Activated CD4-positive, alpha-beta T cell treated with anti-CD3 and anti-CD28 coated beads, Interleukin-2, amount 50 U/mL, for 4 hours (primary cell): Measurements from ENCODE around the gene HOMEZ.

ENCODE experiments used
- DNase-seq, 2 experiments: peaks; one replicate each; pipeline ENCODE4 v3.0.0-alpha.2; 2020

The HOMEZ gene

DNA sequence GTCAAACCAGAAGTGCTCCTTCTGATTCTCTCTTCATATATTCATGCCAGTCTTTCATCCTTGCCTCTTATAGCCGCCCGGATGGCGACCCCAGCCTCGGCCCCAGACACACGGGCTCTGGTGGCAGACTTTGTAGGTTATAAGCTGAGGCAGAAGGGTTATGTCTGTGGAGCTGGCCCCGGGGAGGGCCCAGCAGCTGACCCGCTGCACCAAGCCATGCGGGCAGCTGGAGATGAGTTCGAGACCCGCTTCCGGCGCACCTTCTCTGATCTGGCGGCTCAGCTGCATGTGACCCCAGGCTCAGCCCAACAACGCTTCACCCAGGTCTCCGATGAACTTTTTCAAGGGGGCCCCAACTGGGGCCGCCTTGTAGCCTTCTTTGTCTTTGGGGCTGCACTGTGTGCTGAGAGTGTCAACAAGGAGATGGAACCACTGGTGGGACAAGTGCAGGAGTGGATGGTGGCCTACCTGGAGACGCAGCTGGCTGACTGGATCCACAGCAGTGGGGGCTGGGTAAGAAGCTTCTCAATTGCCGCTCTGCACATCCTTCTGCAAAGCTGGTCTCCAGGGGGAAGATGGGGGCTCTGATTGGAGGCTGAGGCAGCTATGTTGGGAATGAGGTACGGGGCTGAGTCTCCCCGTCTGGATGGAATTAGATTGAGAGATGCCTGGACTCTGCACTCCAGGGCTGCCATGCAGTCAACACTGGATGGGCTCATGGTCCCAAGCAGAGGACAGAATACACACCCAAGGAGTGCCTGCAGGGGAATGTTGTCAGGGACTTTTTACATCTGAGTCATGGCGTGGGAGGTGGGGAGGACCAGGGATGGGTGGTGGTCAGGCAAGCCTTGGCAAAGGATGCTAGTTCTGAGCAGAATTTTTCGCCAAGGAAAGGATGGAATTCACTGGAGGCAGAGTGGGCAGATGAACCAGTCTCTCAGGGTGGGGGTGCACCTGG, 22.0 kb upstream of the HOMEZ start:
- no peak for DNase-seq

DNA sequence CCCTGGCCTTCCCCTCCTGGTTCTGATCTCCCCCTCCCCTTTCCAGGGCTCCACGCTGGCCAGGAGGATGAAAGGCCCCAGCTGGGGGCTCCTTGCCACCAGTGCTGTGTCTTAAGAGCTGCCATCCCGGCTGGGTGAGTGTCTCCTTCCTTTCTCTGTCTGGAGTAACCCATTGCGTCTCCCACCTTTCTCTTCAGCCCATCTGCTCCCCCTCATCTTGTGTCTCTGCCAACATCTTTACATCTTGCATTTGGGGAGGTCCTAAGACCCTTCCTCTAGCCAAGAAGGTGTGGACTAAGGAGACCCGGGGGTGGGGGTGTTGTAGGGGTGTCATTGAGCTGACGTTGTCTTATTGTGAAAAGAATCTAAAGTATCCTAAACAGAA, 21.2 kb upstream of the HOMEZ start:
- DNase-seq: no peak

DNA sequence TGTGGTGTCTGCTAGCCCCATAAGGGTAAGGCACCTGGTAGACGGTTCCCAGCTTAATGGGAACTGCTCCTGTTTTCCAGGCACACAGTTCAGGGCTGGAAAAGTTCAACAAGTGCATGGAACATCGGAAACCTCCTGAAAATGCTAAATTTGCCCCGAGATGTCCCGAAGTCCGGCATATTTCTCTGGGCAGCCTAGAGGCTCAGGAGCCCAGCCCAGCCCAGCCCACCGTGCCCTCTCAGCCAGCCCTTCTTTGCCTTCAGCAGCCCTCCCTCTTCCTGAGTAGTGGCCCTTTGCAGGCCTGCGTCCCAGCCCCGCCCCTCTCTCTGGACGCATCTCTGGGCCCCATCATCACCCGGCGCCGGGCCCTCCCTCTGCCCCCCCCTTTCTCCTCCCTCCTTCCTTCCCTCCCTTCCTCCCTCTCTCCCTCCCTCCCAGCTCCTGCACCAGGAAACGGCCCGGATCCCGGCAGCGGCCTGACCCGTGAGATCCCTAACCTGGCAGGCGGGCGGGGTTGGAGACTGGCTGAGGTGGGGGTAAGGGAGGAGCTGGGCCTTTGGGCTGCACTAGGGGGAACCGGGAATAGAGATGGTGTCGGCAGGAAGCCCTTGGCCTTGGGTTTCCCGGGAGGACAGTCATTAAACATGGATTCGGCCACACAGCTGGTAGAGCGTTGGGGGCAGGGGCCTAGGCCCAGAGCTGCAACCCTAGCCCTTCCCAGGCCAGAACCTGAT, 20.6 kb upstream of the HOMEZ start, which contains the start of gene BCL2L2:
Gene BCL2L2, plus strand, starts transcription at position 422 of the 734 bp plus-strand sequence. CDS start 935 bp downstream, outside the sequence.
- no peak for DNase-seq

DNA sequence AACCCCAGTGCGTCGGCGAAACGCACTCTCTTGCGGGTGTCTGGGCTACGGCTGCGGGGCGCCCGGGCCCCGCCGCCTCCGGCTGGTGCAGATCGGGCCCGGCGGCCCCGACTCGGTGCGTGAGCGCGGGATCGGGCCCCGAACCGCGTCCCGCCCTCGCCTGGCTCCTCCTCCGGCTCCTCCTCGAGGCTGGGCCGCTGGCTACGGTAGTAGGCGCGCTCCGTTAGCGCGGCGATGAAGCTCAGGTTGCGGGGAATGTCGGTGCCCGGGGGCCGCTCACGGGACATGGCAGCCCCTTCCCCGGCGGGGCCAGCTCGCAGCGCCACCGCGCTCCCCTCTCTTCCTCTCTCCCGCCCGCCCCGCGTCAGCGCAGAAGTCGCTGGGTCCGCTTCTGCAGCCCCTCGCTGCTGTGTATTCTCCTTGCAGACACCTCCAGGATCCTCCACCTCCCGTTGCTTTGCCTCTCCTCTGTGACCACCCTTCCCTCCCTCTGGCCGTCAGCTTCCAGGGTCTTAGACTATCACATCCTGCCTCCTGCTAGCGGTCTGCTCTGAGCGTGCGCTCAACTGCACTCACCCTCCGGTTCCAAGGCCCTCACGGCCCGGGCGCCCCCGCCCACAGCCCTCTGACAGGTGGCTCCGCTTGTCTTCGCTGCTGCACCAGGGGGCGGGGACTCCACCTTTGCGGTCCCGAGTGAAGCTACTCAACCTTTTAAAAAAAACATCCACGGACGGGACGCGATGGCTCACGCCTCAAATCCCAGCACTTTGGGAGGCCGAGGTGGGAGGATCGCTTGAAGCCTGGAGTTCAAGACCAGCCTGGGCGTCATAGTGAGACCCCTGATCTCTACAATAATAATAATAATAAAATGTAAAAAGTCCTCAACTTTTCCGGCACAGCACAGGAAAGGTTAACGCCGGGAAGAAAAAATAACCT, 16.6 kb upstream of the HOMEZ start, which contains the start of gene PPP1R3E:
Gene PPP1R3E, minus strand, starts transcription at position 570 of the 936 bp plus-strand sequence. Its CDS starts 283 bp downstream, at position 287.
- DNase-seq: peak; percentile 86 to 87

DNA sequence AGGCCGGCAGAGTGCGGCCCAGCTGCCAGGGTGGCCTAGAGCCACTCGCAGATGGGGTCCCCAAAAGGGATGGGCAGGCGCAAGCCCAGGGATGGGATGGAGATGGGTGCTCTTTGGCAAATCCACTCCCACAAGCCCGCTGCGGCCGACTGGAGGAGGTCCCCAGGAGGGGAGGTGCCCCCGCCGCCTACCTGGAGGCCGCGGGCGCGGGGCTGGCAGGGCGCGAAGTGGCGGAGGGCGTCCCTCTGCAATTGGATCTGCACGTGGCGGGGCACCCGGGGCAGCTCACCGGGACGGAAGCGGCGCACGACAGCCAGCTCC, 16.0 kb upstream of the HOMEZ start:
- peak in 1 of 2 experiments; percentile 47 for DNase-seq

DNA sequence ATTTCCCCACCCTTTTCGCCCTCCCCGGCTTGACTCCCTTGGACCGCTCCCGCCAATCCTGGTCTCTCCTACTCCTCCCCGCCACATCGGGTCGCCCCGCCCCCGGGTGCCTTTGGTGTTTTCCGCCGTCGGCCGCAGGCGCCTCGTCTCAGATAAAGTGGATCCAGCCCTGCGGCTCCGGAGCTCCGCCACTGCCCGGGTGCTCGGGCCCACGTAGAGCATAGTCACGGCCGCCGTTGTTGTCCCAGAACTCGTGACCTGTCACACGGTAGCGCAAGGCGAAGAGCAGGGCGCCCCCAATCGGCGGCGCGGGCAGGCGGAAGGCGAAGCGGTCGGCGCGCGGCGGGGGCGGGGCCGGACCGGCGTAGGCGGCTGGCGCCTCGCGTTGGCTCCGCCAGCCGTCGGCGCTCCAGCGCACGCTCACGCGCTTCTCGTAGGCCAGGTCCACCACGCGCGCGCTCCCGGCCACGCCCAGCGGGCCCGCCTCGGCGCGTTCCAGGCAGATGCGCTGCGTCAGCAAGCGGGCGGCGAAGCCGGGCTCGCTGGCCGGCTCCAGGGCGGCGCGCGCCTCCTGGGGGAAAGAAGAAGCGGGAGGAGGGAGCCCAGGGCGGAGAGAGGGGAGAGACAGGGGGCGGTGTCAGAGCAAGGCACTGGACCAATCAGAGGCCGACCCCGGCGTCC, 15.5 kb upstream of the HOMEZ start:
- DNase-seq: peak; percentile 92 to 94

DNA sequence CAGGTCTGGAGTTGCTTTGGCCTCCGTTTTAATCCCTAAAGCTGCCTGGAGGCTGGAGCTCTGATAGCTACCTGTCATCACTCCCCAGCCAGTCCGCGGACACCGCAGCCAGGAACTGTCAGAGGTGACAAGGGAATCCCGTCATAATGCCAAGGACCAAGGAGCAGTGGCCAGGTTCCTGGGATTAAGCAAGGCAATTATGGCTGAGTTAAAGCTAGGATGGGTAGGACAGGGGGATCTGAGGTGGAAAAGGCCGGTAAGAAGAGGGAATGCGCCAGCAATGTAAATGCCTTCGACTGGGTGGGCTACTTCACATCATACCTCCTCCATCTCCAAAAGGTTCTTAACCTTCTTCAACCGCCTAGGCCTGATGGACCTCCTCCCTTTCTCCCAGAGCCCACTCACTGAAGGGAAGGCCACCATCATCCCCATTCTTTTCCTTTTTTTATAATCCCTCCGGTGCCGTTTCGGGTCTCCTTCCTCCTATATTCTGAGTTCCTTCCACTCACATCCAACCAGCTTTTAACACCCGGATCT, 14.8 kb upstream of the HOMEZ start:
- no peak for DNase-seq

DNA sequence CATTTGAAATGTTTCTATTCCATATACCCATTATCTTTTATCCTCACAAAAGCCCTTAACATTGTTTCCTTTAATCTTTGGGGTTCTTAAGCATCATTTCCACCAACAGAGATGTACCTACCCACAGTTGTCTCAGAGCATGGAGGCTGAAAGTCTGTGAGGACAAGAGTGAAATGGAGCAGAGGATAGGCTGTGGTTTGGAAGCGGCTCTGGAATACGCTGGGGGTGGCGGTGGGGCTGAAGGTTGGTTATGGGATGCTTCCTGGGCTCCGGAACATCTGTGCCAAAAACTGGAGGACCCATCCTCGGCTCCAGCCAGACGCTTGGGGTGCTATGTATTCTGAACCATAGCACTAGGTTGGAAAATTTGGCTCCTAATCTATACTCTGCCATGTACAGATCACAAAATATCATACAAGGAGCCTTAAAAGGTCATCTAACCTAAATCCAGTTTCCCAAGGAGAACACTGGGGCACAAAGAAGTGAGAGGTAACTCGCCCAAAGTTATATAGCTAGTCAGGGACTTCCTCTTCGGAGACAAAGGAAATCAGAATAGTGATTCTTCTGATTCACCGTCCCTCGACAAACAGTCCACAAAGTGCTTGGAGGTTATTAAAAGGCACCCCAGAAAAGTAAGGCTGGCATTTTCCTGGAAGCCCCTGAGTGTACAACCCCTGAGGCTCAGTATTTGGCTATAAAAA, 14.2 kb upstream of the HOMEZ start:
- no peak for DNase-seq

DNA sequence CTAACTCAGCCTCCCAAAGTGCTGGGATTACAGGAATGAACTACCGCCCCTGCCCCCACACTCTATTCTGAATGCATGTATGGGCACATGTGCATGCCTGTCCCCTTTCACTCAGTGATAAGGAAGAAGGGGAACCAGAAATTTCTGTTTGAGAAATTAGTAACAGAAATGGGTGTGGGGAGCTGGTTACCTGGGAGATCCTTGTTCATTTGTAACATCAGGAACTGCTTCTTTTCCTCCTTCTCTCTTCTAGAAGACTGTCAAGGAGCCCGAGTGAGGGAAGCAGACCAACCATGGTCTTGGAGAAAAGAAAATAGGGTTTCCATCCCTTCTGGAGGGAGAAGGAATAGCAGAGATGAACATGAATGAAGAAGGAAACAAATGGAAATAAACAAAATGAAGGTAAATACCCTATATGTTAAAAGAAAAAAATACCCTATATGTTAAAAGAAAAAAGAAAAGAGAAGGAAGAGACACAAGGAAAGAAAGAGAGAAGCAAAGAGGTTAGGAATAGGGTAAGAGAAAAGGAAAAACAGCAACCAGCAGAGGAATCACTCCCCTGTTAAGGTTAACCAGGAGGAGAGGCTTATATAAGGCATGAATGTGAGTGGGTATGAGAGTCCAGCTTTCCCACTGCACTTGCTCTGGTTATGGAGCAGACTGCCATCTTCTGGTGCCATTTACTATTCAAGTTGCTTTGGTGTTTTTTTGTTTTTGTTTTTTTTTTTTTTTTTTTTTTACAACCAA, 13.5 kb upstream of the HOMEZ start:
- no peak for DNase-seq

DNA sequence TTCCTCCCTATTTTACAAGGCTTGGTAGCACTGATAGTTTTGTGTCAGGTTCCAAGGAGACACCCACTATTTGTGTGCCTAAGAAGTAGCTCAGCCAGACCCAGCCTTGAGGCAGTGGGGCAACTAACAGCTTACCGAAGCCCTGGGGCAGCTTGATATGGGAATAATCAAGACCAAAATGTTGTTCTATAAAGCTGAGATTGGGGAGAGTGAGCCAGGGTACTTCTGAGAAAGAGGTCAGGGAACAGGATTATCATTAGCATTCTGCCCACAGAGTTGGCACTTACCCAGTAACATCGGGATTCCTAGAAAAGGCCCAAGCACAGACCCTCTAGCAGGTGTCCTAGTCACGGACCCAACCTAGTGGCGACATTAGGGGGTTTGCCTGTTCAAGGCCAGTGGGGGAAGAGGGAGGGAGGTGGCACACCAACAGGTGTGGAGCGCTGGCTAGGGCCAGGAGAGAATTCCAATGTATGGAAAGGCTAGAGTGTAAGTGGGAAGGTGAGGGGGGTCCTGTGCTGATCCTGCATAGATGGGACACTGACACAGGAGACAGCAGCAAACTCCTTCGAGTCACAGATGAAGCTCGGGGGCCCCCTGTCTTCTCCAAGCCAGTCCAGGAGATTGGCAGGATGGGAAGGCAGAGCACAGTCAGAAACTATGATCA, 11.8 kb upstream of the HOMEZ start:
- DNase-seq: no peak

DNA sequence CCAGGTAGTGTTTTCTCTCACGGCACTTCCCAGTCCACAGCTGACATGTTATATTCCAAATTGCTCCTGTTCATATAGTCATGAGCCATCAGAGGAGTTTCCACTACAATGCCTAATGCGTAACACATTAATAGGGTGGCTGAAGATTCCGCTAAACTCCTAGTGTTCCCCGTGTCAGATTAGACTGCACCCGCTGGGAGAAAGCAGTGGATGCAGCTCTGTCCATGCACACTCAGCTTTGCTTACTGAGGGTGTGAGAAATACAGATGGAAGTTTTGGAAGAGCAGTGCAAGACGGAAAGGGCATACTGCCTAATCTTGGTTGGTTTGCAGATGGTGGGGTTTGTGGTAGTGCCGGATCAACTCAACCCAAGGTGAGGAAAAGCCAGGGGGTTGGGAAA, 11.2 kb upstream of the HOMEZ start:
- no peak for DNase-seq

DNA sequence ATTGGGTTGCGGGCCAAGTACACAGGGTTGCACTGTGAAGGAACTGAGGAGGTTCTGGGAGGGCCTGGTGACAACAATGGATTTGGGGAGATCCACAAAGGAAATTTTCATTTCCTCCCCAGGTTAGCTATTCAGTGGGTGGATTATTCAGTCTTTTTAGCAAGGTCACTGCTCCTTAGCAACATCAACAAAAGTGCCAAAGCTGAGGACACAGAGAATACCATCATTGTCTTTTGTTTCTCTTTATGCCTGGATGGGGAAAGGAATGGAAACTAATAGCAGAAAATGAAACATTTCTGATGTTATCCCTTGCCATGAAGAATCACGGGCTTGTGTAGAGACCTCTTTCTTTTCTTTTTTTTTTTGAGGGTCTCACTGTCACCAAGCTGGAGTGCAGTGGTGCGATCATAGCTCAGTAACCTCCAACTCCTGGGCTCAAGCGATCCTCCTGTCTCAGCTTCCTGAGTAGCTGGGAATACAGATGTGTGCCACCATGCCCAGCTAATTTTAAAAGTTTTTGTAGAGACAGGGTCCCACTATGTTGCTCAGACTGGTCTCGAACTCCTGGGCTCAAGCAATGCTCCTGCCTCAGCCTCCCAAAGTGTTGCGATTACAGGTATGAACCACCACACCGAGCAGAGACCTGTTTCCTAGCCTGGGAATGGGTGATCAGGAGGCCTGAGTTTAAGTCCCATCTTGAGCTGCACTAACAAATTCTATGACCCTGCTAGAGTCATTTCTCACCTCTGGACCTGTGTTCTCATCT, 10.3 kb upstream of the HOMEZ start:
- no peak for DNase-seq

DNA sequence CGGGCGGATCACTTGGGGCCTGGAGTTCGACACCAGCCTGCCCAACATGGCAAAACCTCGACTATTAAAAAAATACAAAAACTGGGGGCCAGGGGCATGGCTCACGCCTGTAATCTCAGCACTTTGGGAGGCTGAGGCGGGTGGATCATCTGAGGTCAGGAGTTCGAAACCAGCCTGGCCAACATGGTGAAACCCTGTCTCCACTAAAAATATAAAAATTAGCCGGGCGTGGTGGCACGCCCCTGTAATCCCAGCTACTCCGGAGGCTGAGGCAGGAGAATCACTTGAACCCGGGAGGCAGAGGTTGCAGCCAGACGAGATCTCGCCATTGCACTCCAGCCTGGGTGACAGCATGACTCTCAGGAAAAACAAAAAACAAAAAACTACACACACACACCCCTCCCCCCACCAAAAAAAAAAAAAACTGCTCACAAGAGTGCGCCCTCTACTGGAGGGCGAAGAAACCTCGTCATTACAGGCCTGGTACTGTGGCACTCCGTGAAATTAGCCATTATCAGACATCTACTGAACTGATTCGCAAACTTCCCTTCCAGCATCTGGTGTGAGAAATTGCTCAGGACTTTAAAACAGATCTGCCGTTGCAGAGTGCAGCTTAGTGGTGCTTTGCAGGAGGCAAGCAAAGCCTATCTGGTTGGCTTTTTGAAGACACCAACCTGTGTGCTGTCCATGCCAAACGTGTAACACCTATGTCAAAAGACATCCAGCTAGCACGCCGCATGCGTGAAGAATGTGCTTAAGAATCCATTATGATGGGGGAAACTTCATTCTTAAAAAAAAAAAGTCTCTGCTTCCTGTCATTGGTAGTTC, 9.0 kb upstream of the HOMEZ start:
- peak; percentile 40 to 45 for DNase-seq

DNA sequence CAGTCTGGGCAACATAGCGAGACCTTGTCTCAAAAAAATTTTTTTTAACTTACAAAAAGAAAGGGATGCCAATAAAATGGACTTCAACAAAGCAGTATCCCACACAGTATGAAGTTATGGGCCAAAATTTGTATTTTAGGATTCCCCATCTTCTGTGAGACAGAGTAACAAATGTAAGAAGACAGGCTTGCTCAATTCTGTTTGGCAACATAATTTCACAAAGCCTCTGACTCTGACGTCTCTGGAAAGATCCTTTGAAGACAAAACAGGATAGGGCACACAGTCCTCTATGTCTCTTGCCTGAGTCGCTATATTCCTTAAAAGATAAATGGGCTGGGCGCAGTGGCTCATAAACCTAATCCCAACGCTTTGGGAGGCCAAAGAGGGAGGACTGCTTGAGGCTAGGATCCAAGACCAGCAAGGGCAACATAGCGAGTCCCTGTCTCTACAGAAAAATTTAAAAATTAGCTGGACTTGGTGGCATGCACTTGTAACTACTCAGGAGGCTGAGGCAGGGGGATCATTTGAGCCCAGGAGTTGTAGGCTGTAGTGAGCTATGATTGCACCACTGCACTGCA, 1.1 kb upstream of the HOMEZ start:
- DNase-seq: no peak

DNA sequence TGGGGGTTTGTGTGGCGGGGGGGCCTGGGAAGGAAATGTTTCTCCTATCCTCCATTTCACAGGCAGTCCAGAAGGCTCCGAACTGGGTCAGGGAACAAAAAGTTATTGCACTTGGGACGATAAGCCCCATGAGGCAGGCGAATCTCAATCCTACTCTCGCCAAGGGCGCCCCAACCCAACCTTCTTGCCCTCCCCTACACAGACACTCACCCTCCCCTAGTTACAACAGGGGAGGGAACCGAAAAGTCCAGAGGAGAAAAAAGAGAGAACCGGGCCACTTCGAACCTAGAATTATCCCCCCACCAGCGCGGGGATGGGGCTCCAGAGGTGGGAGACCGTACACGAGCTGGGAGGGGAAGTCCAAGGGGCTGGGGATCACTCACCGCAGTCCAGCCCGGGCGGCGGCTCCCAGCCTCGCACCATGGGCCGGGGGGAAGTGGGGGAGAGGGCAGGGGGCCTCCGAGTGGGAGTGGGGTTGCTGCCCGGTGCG, 357 bp downstream of the HOMEZ start:
- peak in 1 of 2 experiments; percentile 9 for DNase-seq

DNA sequence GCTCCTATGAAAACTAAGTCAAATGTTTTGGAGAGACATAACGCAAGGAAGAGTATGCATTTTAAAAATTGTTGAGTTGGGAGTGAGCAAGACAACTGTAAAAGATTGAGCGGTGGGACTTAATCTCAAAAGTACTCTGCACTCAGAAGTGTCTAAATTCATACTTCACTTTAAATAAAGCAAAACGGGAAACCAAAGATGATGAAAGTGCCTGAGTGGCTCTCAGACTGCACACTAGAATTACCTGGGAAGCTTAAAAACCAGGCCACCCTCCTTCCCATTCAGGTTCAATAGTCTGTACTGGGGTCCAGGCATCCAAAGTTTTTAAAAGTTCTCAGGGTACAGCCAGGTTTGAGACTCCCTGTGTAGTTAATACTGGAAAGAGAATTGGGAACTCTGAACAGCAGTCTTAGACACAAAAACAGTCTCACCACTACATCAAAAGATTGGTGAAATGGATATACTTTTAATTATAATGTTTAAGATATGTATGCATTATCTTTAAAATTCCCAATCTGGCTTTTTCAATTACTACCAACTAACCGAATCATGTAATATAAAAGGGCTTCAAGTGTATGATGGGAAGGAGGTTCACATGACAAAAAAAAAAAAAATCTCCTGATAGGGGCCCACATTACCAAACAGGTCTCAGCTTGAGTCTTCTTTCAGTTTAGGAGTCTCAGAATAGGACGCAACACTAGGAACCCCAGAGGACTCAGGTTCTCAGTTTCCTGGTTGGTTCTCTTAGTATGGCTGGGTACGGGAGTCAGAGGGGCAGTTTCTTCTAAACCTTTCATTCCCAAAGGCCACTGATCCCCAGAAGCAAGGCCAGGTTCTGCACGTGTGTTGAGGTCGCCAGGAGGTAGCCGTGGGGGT, 1.0 kb downstream of the HOMEZ start:
- DNase-seq: no peak

DNA sequence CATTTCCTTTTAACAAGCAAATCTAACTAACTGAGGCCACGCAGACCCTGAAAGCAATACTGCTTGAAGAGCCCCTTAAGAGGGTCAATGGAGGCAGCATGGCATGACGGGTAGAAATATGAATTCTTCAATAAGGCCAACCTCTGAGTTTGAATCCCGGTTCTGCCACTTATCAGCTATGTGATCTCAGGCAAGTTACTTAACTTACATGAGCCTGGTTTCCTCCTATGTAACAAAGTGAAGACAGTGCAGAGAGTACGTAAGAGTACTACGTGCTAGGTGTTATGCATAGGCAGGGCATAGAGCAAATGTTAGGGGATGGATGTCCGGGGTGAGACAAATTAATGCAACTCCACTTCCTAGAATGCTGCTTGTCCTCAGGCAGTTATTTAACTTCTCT, 4.7 kb downstream of the HOMEZ start:
- DNase-seq: no peak
